ENCODE data around the gene CCDC150.
"Not testable (repeated sequence)": the region's sequence is repeated elsewhere in the genome, so short reads cannot be mapped to it uniquely, and the experiment has no call there.

CCDC150 gene

DNA sequence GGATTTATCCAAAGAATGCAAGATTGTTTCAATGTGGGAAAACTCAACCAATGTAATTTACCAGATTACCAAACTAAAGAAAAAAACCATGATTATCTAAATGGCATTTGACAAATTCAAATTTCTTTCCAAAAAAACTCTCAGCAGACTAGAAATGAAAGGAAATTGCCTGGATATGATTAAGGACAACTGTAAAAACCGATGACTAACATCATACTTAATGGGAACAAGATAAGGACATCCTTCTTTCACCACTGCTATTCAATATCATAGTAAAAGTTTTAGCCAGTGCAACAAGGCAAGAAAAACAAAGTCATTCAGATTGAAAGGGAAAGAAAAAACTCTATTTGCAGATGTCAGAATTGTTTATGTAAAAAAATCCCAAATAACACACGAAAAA is 4.4 kb upstream of the CCDC150 start:
- no peak for DNase-seq (ENCODE audit: low read depth in 2 of 2)

DNA sequence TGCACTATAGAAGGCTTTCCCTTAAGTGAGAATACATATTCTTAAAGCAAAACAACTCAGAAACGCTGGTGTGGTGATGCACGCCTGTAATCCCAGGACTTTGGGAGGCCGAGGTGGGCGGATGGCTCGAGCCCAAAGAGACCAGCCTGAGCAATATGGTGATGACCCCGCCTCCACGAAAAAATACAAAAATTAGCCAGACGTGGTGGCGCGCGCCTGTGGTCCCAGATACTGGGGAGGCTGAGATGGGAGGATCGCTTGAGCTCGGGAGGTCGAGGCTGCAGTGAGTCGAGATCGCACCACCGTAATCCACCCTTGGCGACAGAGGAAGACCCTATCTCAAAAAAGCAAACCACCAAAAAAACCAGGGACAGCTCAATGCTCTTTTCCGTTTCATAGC is 750 bp upstream of the CCDC150 start:
- DNase-seq (ENCODE audit: low read depth in 2 of 2), result no peak

- DNase-seq (ENCODE audit: low read depth in 2 of 2), result no peak
Measured at GRCh38 chr2:196640031-196640548, 575 bp downstream of the CCDC150 start.

GRCh38 chr2:196649202-196649601 is 9.7 kb downstream of the CCDC150 start:
- DNase-seq (ENCODE audit: low read depth in 2 of 2), result no peak

DNA sequence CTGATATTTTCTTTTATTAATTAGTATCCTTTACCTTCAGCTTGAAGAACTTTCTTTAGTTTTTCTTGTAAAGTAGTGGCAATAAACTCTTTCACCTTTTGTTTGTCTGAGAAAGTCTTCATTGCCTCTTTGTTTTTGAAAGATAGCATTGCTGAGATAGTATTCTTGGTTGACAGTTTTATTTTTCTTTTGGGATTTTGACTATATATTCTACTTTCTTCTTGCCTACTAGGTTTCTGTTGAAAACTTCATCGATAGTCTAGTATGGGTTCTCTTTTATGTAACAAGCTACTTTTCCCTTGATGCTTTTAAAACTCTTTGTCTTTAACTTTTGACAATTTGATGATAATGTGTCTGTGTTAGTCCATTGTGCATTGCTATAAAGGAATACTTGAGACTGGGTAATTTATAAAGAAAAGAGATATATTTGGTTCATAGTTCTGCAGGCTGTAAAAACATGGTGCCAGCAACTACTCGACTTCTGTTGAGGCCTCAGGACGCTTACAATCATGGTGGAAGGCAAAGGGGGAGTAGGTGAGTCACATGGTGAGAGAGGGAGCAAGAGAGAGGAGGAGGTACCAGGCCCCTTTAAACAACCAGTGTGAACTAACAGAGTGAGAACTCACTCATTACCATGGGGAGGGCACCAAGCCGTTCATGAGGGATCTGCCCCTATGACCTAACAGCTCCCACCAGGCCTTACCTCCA is 12.0 kb downstream of the CCDC150 start:
- DNase-seq (ENCODE audit: low read depth in 2 of 2), result no peak

- no peak for DNase-seq (ENCODE audit: low read depth in 2 of 2)
Measured at GRCh38 chr2:196652869-196653268, 13.4 kb downstream of the CCDC150 start.

DNA sequence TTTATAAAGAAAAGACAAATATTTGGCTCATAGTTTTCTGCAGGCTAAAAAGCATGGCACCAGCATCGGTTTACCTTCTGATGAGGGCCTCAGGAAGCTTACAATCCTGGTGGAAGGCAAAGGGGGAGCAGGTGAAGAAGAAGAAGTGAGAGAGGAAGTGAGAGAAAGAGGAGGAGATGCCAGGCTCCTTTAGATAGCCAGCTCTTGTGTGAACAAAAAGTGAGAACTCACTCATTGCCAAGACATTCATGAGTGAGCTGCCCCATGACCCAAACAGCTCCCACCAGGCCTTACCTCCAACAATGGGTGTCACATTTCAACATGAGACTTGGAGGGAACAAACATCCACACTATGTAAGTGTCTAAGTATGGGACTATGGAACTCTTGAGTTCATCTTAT is 14.3 kb downstream of the CCDC150 start:
- DNase-seq (ENCODE audit: low read depth in 2 of 2), result no peak

DNA sequence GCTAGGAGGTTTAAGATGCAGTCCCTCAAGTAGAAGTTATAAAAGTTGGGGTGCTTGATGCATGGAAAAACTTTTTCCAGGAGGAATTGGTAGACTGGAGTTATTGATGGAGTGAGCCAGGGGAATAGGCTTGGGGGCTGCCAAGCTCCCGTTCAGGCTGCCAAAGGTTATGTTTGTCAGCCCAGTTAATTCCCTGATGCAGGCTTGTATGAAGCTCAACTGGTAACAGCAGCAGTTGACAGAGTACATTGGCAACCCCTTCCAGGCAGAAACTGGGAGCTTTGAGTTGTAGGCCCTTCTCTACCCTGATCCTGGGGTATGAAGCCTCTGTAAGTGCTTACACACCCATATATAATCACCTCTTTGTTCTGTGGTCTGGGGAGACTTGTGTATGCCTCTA is 16.2 kb downstream of the CCDC150 start:
- DNase-seq (ENCODE audit: low read depth in 2 of 2), result no peak

DNA sequence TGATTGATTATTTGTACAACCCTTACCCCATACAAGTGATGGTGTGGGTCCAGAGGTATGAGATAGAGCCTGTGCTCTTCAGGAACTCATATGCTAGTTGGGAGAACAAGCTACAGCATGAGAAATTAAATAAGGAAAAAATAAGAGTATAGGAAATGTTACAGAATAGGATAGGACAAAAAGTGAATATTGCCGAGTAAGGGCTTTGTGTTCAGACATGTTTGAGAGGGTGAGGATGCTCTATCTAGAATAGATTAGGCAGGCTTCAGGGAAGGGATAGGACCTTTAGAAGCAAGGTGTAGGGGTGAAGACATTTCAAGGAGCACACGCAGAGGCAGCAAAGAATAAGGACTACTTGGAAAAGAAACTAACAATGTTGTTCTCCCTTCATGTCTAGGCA is 17.8 kb downstream of the CCDC150 start:
- no peak for DNase-seq (ENCODE audit: low read depth in 2 of 2)

DNA sequence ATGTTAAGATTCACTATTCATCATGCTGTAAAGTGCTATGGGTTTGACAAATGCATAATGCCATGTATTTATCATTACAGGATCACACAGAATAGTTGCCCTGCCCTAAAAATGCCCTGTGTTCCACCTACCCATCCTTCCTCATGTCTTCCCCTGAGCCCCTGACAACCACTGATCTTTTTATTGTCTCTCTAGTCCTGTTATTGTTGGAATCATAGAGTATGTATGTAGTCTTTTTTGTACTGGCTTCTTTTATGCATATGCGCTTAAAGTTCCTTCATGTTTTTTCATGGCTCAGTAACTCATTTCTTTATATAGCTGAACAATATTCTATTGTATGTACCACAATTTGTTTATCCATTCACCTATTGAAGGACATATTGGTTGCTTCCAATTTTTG is 20.3 kb downstream of the CCDC150 start:
- no peak for DNase-seq (ENCODE audit: low read depth in 2 of 2)

- DNase-seq (ENCODE audit: low read depth in 2 of 2), result no peak
Measured at GRCh38 chr2:196660244-196660643, 20.7 kb downstream of the CCDC150 start.

- no peak for DNase-seq (ENCODE audit: low read depth in 2 of 2)
Measured at GRCh38 chr2:196670342-196670741, 30.8 kb downstream of the CCDC150 start.

DNA sequence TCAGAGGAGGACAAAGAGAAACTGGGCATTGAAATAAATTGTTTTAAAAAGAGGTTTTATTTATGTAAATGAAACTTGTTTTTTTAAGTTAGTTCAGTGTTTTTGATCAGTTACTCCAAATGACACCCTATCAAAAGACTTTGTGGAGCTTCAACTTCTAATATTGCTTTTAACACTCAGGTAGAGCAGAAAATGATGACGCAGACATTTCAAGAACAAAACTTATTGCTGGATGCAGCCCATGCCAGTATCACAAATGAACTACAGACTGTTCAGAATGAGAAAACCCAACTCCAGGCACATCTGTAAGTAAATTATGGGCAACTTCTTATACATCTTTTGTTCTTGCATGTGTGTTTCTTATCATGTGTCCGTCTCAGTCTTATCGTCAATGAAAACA is 36.4 kb downstream of the CCDC150 start:
- DNase-seq (ENCODE audit: low read depth in 2 of 2), result no peak

DNA sequence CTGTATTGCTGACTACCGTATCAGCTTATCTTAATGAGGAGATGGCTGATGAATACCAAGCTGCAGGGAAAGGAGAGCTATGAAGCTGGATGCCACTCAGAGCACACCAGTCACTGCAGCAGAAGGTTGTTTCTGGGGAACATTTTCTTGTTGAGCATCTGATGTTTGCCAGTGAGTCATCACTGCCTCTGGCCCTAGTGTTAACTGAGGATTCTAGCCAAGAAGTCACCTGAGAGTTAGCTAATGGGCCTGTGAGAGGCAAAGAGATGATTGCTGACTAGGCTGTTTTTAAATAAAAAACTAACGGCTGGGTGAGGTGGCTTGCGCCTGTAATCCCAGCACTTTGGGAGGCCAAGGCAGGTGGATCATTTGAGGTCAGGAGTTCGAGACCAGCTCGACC is 37.9 kb downstream of the CCDC150 start:
- DNase-seq (ENCODE audit: low read depth in 2 of 2), result no peak

DNA sequence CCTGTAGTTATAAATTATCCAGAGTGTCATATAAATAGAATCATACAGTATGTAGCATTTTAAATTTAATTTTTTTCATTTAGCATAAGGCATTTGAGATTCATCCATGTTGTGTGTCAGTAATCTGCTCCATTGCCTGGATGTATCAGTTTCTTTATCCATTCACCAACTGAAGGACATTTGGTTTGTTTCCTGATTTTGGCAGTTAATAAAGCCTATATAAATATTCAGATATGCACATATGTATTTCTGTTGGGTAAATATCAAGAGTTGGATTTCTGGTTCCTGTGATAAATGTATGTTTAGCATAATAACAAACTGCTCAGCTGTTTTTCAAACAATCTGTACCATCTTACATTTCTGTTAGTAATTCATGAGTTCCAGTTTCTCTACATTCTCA is 39.9 kb downstream of the CCDC150 start:
- no peak for DNase-seq (ENCODE audit: low read depth in 2 of 2)

- no peak for DNase-seq (ENCODE audit: low read depth in 2 of 2)
Measured at GRCh38 chr2:196681510-196681909, 42.0 kb downstream of the CCDC150 start.

DNA sequence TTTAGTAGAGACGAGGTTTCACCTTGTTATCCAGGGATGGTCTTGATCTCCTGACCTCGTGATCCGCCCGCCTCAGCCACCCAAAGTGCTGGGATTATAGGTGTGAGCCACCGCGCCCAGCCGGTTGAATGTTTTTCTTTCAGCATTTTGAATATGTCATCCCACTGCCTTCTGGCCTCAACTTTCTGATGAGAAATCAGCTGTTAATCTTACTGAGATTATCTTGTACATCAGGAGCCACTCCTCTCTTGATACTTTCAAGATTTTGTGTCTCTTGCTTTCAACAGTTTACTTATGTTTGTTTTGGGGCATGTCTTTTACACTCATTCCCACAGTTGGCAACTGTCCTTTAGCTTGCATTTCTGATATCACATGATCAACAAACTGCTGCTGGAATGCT is 46.3 kb downstream of the CCDC150 start:
- no peak for DNase-seq (ENCODE audit: low read depth in 2 of 2)

DNA sequence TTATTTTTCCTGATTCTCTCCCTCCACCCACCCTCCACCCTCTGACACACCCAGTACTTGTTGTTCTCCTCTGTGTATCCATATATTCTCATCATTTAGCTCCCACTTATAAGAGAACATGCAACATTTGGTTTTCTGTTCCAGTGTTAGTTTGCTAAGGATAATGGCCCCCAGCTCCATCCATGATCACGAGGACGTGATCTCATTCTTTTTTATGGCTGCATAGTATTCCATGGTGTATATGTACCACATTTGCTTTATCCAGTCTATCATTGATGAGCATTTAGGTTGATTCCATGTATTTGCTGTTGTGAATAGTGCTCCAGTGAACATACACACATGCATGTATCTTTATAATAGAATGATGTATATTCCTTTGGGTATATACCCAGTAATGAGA is 47.2 kb downstream of the CCDC150 start:
- not testable (repeated sequence) for DNase-seq (ENCODE audit: low read depth in 2 of 2)

DNA sequence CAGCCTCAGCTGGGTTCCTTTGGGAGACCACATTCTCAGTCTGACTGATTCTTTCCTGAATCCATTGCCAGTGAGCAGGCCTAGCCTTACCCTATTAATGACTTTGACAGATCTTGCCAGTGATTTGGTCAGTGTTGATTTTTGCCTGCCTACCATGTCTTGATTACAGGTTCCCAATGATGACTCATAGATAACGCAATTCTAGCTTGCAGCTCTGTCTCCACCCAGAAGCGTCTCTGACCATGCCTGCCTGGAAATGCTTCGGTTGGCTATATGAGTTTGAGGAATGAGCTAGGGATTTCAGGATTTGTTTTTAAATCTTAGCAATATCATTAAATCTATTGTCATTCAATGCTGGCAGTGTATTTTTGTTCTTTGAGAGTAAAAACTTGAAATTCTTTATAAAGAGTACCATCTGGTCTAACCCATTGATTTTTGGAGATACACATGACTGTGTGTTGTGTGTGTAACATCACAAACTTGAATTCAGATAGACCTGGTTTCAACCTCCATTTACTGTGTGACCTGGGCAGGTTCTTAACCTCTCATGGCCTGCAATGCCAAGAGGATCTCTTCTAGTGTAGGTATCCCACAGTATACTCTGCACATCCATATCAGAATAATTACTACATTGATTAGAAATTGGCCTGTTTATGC is 57.0 kb downstream of the CCDC150 start:
- no peak for DNase-seq (ENCODE audit: low read depth in 2 of 2)

GRCh38 chr2:196697825-196698224 is 58.3 kb downstream of the CCDC150 start:
- DNase-seq (ENCODE audit: low read depth in 2 of 2), result no peak

DNA sequence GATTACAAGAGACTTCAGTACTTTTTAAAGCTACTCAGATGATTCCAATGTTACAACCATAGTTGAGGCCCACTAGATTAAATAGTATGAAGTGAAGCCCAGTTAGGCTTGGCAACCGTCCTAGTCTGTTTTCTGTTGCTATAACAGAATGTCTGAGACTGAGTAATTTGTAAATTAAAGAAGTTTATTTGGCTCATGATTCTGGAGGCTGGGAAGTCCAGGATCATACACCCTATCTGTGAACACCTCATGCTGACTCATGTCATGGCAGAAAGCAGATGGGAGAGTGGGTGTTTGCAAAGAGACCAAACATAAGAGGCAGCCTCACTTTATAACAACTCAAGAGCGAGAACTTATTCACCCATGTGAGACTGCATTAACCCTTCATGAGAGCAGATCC is 63.1 kb downstream of the CCDC150 start:
- no peak for DNase-seq (ENCODE audit: low read depth in 2 of 2)

GRCh38 chr2:196703695-196704094 is 64.2 kb downstream of the CCDC150 start:
- no peak for DNase-seq (ENCODE audit: low read depth in 2 of 2)

DNA sequence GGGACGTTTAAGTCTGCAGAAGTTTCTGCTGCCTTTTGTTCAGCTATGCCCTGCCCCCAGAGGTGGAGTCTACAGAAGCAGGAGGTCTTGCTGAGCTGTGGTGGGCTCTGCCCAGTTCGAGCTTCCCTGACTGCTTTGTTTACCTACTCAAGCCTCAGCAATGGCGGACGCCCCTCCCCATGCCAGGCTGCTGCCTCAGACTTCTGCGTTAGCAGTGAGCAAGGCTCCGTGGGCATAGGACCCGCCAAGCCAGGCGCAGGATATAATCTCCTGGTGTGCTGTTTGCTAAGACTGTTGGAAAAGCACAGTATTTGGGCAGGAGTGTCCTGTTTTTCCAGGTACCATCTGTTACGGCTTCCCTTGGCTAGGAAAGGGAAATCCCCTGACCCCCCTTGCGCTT is 70.5 kb downstream of the CCDC150 start:
- DNase-seq (ENCODE audit: low read depth in 2 of 2), result not testable (repeated sequence)

GRCh38 chr2:196711625-196712024 is 72.1 kb downstream of the CCDC150 start:
- DNase-seq (ENCODE audit: low read depth in 2 of 2), result no peak
